T1000 (cell line): ENCODE measurements around the gene RABAC1.
A peak's percentile ranks its signal among the peaks of the same experiment; 100 is the strongest.
"Not testable (repeated sequence)": the region's sequence is repeated elsewhere in the genome, so short reads cannot be mapped to it uniquely, and the experiment has no call there.

Source experiments
- DNase-seq: peaks from one replicate; lab custom pipeline; 2025; ENCODE audit warnings: mixed read lengths; lab: John Stamatoyannopoulos, UW

Gene RABAC1

DNA sequence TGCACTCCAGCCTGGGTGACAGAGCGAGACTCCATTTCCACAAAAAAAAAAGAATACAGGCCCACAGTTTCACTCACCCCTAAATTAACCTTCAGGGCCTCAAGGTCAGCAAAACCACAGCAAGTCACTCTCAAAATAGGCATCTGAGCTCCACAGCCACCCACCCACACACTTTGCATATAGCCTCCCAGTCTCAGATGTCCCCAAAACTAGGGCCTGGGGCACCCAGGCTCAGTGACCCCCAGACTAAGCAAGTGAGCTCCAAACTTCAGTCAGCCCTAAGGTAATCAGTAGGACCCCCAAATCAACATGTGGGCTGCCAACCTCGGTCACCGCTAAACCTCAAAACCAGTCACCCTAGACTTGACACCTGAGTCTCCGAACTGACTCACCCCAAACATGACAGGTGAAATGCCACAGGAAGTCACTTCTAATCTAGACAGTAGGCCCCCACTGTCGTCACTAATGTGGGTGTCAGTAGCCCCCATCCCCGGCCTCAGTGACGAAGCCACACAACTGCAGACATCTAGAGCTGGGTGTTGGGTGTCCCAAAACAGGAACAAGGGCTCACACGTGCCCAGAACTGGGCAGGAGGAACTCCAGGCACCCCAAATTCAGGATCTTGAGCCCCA lies 13.9 kb downstream of the RABAC1 start:
- no peak for DNase-seq

DNA sequence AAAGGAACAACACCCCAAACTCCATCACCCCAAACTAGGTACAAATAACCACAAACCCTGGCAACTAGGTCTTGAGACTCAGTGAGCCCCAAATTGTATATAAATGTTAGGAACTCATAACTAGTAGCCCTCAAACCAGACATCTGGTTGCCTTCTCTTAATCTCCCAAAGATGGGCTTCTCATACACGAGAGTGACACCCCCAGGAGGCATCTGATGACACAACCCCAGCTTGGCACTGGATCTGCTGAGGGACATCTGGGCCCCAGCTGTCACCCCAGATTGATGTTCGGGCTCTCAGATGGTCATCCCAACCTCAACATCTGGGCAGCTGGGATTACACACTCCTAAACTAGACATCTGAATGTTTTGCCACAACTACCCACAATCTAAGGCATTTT lies 14.8 kb downstream of the RABAC1 start:
- no peak for DNase-seq

DNA sequence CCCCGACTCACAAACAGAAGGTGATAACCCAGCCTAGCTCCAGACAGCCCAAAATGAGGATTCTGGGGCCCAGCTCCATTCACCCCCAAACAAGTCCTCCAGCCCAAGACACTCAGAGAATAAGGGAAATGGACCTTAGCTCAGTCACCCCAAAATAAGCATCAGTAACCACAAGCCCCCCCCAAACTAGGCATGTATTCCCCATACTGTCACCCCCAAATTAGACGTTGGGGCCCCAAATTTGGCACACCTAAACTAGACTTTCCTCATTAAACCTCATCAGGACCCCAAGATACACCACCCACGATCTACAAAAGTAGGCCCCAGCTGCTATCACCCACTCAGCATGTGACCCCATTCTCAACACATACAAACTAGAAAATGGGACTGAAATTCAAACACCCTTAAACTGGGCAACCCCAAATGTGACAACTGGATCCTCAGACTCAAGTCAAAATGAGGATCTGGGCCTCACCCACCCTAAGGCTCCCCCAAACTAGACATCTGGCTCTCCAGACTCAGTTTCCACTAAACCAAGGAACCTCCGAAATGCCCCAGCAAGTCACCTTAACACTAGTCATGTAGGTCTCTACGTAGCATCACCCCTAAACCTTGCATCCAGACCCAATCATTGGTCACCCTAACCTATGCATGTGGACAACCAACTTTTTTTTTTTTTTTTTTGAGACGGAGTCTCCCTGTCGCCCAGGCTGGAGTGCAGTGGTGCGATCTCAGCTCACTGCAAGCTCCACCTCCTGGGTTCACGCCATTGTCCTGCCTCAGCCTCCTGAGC lies 17.5 kb downstream of the RABAC1 start:
- no peak for DNase-seq

GRCh38 chr19:41940731-41941409 lies 18.3 kb downstream of the RABAC1 start:
- DNase-seq: no peak

DNA sequence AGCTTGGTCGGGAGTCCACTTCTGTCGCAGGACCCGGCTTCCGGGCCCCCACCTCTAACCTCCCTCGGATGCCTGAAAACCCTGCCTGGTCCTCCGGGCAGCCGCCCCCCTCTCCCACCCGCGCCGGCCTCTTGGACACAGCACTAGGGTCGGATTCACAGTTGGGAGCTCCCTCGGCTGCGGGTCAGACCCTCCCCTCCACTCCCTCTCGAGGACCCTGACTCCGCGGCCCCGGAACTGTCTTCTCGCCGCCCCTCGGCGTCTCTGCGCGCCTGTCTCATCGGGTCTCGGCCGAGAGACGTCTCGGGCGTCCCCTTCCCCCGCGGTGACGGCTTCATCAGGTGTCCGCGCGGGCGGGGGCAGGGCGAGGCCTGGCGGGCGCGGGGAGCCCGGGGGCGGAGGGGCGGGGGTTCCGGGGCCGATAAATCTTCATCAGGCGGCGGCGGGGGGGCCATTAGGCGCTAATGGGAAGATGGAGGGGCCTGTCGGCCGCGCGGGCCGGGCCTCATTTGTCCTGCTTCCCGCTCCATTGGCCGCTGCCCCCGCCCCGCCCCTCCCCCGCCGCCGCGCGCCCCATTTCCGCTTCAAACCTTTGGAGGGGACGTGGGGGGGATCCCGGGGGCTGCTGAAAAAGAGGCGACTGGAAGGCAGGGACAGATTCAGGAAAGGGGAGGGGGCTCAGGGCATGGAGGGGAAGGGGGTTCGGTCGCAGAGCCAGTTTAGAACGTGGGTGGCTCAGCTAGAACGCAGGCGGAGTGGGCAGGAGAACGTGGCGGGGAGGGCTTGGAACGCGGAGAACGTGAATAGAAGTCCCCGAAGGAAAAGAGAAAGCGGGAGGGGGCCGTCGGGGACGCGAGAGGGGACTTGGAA lies 19.0 kb downstream of the RABAC1 start:
- DNase-seq: no peak

DNA sequence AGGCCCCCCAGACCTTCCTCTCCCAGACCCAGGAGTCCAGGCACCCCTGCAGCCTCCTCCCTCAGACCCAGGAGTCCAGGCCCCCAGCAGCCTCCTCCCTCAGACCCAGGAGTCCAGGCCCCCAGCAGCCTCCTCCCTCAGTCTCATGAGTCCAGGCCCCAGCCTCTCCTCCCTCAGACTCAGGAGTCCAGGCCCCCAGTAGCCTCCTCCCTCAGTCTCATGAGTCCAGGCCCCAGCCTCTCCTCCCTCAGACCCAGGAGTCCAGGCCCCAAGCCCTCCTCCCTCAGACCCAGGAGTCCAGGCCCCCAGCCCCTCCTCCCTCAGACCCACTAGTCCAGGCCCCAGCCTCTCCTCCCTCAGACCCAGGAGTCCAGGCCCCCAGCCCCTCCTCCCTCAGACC lies 19.9 kb downstream of the RABAC1 start:
- DNase-seq: not testable (repeated sequence)

DNA sequence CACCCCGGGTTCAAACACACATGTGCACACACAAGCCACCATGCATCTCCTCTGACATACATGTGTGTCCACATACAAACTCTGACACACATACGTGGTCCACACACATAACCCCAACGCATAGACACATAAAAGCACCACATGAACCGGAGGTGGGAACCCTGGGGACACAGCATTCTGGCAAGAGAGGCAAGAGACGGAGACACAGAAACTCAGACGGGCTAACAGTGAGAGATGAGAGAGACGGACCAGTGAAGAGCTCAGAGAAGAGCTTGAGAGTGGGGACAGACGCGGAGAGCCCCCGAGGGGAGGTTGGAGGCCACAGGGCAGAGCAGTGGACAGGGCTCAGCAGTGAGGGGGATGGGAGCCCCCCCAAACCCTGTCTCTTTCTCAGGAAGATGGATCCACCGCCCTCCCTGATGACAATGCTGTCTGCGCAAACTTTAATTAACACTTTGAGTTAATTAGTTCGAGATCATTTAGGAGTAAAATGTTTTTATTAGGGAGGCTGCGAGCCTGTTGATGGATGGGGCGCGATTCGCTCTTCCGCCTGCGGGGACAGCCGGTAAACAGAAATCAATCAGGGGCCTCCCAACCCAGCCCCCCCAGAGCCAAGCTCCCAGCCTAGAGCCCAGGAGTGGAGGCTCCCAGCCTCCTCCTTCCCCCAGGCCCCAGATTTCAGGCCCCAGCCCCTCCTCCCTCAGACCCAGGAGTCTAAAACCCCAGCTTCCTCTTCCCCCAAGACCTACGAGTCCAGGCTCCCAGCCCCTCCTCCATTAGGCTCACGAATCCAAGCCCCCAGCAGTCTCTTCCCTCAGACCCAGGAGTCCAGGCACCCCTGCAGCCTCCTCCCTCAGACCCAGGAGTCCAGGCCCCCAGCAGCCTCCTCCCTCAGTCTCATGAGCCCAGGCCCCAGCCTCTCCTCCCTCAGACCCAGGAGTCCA lies 21.3 kb downstream of the RABAC1 start:
- DNase-seq: no peak

DNA sequence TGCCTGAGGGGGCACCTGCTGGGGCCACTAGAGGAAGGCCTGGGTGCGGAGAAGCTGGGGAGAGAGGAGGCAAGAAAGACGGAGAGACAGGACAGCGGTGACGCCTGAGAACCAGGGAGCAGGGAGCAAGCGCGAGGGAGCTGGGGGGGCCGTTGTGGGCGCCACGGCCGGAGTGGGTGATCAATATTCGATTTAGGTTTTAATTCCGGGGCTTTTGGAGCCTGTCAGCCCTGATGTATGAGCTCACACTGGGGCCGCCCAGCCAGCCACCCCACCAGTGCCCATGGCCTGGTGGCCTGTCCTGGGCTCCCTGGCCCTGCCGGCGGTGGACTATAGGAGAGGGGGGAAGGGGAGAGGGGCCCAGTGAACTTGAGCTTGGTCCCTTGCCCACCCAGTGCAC lies 22.2 kb downstream of the RABAC1 start:
- DNase-seq: no peak

- DNase-seq: no peak
Observed at GRCh38 chr19:41936416-41936850, 22.7 kb downstream of the RABAC1 start.

- DNase-seq: no peak
Observed at GRCh38 chr19:41935760-41936415, 23.2 kb downstream of the RABAC1 start.

- DNase-seq: peak; percentile 18
Observed at GRCh38 chr19:41934849-41935374, 24.2 kb downstream of the RABAC1 start.

GRCh38 chr19:41933693-41934426 lies 25.3 kb downstream of the RABAC1 start:
- DNase-seq: no peak

- DNase-seq: no peak
Observed at GRCh38 chr19:41932720-41933332, 26.3 kb downstream of the RABAC1 start.

- no peak for DNase-seq
Observed at GRCh38 chr19:41932259-41932719, 26.8 kb downstream of the RABAC1 start.

GRCh38 chr19:41930926-41931592 lies 28.1 kb downstream of the RABAC1 start:
- no peak for DNase-seq

- DNase-seq: no peak
Observed at GRCh38 chr19:41930322-41930722, 28.8 kb downstream of the RABAC1 start.

GRCh38 chr19:41929536-41930071 lies 29.5 kb downstream of the RABAC1 start:
- no peak for DNase-seq
